HFFc6 (cell line): Measurements from ENCODE around the gene CMTR2. TPM values are rescaled to one million over a fixed set of nuclear protein-coding genes. Genes with fewer than 3 reads are reported as not detected.
"Not testable (repeated sequence)": the region's sequence is repeated elsewhere in the genome, so short reads cannot be mapped to it uniquely, and the experiment has no call there.

Source experiments
- DNase-seq: peaks from one replicate; pipeline ENCODE4 v3.0.0-alpha.2; 2018
- H3K27ac Mint-ChIP-seq: 2 replicates; pipeline ENCODE4 v1.8.0; 2020; ENCODE audit warnings: mild to moderate bottlenecking, mixed read lengths
- H3K27me3 Mint-ChIP-seq: 2 replicates; pipeline ENCODE4 v1.8.0; 2021; ENCODE audit warnings: mild to moderate bottlenecking, moderate library complexity, mixed read lengths; ENCODE audit not compliant: insufficient read depth
- H3K36me3 Mint-ChIP-seq: 2 replicates; pipeline ENCODE4 v1.8.0; 2021; ENCODE audit warnings: low read depth, mixed read lengths
- H3K4me1 Mint-ChIP-seq: 2 replicates; pipeline ENCODE4 v1.8.0; 2020; ENCODE audit warnings: low read depth, mixed read lengths
- H3K4me3 Mint-ChIP-seq: 2 replicates; pipeline ENCODE4 v1.8.0; 2020; ENCODE audit warnings: mild to moderate bottlenecking, moderate library complexity, mixed read lengths
- H3K9me3 Mint-ChIP-seq: 2 replicates; pipeline ENCODE4 v1.8.0; 2020; ENCODE audit warnings: mild to moderate bottlenecking, mixed read lengths
- total RNA-seq, 6 experiments: library from RNA; stranded (reverse); fragmentation: NEBNext Ultra II Directional; extraction: Animal tissue kit (Norgen Biotek cat#: 25700); gene quantifications; 2 replicates in 1 of 6; 3 replicates in 5 of 6; pipeline ENCODE4 v1.2.3, GENCODE V29; 2021
- TF ChIP-seq, protein P1 (sequence below): fragments of 200-600 bp; sonication (generic); IDR thresholded peaks from 2 replicates; pipeline ENCODE4 v1.5.0; 2021; ENCODE audit warnings: antibody characterized with exemption, mild to moderate bottlenecking

The CMTR2 gene
- total RNA-seq, 6 experiments from 2014 or later = 12.2 to 15.6 (median 14.8) TPM

- no peak for DNase-seq
- TF ChIP-seq, protein P1, sequence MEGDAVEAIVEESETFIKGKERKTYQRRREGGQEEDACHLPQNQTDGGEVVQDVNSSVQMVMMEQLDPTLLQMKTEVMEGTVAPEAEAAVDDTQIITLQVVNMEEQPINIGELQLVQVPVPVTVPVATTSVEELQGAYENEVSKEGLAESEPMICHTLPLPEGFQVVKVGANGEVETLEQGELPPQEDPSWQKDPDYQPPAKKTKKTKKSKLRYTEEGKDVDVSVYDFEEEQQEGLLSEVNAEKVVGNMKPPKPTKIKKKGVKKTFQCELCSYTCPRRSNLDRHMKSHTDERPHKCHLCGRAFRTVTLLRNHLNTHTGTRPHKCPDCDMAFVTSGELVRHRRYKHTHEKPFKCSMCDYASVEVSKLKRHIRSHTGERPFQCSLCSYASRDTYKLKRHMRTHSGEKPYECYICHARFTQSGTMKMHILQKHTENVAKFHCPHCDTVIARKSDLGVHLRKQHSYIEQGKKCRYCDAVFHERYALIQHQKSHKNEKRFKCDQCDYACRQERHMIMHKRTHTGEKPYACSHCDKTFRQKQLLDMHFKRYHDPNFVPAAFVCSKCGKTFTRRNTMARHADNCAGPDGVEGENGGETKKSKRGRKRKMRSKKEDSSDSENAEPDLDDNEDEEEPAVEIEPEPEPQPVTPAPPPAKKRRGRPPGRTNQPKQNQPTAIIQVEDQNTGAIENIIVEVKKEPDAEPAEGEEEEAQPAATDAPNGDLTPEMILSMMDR = no peak
- Mint-ChIP-seq H3K4me3 (no peak overlapping the region), H3K27me3 (peaks cover 17% of the 10 kb centered on the region), H3K4me1 (no peaks in the 10 kb centered on the region), H3K9me3 (no peaks in the 10 kb centered on the region; the same call in 1 of the 2 replicates), H3K36me3 (no peaks in the 10 kb centered on the region), H3K27ac (no peak overlapping the region)
Measured at GRCh38 chr16:71303938-71304337, 14.7 kb upstream of the CMTR2 start.

DNA sequence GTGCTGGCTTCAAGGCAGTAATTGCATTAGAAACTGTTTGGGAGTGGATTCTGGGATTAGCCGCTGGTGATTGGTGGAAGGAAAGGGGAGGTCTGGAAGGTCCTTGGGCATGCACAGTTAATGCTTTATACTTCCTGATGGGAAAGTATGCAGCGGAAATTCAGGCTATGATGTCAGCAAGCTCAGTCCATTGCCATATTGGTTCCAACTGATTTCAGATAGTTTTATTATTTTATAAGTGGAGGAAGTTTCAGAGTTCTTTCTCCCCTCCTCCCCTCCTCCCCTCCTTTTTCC is 8.1 kb upstream of the CMTR2 start:
- TF ChIP-seq, protein P1 = no peak
- Mint-ChIP-seq H3K36me3 (no peaks in the 10 kb centered on the region), H3K9me3 (no peaks in the 10 kb centered on the region; the same call in 1 of the 2 replicates), H3K27ac (no peak overlapping the region), H3K27me3 (peaks cover 15% of the 10 kb centered on the region), H3K4me1 (no peaks in the 10 kb centered on the region), H3K4me3 (no peak overlapping the region)
- no peak for DNase-seq

DNA sequence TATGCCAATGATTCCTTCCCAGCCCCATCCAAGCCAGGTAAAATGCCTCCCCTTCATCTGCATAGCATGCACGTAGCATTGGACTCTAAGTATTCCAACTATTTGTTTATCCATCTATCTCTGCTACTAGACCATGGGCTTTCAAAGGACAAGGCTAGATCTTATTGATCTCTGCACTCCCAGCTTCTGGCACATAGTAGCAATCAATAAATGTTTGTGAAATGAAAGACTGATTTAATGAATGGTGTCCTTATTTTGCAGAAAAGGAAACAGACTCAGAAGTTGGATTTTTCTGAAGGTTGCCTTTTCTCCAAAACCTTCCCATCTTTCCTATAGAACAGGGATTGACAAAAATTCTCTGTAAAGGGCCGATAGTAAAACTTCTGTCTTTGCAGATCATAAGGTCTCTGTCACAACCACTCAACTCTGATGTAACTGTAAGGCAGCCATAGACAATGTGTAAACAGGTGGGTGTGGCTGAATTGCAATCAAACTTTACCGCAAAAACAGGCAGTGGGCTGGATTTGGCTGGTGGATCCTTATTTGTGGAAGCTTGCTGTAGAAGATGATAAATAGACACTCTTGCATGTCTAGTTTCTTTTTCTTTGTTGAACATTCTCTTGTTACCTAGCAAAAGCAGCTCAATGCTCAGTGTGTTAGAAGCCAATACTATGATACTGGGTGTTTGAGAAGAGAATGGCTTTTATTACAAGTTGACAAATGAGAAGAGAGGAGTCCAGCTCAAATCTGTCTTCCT is 7.6 kb upstream of the CMTR2 start:
- Mint-ChIP-seq H3K27me3 (peaks cover 10% of the 10 kb centered on the region), H3K4me3 (no peak overlapping the region), H3K9me3 (no peaks in the 10 kb centered on the region; the same call in 1 of the 2 replicates), H3K27ac (no peak overlapping the region), H3K36me3 (no peaks in the 10 kb centered on the region), H3K4me1 (no peaks in the 10 kb centered on the region)
- DNase-seq = no peak
- TF ChIP-seq, protein P1 = no peak

GRCh38 chr16:71295950-71296349 is 6.7 kb upstream of the CMTR2 start:
- Mint-ChIP-seq H3K27ac (no peak overlapping the region), H3K4me1 (no peaks in the 10 kb centered on the region), H3K27me3 (peaks cover 6% of the 10 kb centered on the region), H3K36me3 (no peaks in the 10 kb centered on the region), H3K4me3 (no peak overlapping the region), H3K9me3 (no peaks in the 10 kb centered on the region; the same call in 1 of the 2 replicates)
- DNase-seq = no peak
- TF ChIP-seq, protein P1 = no peak

GRCh38 chr16:71293919-71294318 is 4.7 kb upstream of the CMTR2 start:
- Mint-ChIP-seq H3K4me3 (no peak overlapping the region), H3K27me3 (peaks cover under 1% of the 10 kb centered on the region), H3K9me3 (no peaks in the 10 kb centered on the region; the same call in 1 of the 2 replicates), H3K4me1 (no peaks in the 10 kb centered on the region), H3K36me3 (no peaks in the 10 kb centered on the region), H3K27ac (no peak overlapping the region)
- no peak for DNase-seq
- TF ChIP-seq, protein P1 = no peak

DNA sequence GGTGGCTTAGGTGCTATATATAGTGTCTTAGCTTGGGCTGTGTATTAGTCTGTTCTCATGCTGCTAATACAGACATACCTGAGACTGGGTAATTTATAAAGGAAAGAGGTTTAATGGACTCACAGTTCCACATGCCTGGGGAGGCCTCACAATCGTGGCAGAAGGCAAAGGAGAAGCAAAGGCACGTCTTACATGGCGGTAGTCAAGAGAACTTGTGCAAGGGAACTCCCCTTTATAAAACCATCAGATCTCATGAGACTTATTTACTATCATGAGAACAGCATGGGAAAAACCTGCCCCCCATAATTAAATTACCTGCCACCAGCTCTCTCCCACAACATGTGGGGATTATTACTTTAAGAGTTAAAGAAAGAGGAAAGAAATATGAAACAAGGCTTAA is 2.9 kb upstream of the CMTR2 start:
- H3K9me3 Mint-ChIP-seq, H3K27me3 Mint-ChIP-seq, H3K4me3 Mint-ChIP-seq, DNase-seq, H3K27ac Mint-ChIP-seq, H3K36me3 Mint-ChIP-seq: not testable (repeated sequence)
- H3K4me1 Mint-ChIP-seq = peaks cover 13% of the 10 kb centered on the region
